Testis (tissue), 2 donors: ENCODE results near the gene GNB1L.

ENCODE experiments used
- CTCF ChIP-seq, 3 experiments: fragments of 450-650 bp in 2 of 3; fragments of 200-600 bp in 1 of 3; sonication (generic) in 1 of 3; IDR thresholded peaks; one replicate each; pipeline ENCODE4 v1.5.1; 2016 to 2019; ENCODE audit warnings: antibody characterized with exemption in 3 of 3, mild to moderate bottlenecking in 2 of 3, moderate library complexity in 1 of 3
- POLR2A ChIP-seq: fragments of 450-650 bp; IDR thresholded peaks from one replicate; pipeline ENCODE4 v1.6.1; 2017; ENCODE audit warnings: antibody characterized with exemption, mild to moderate bottlenecking, moderate library complexity

- no peak for TF ChIP-seq CTCF (IDR thresholded peaks at IDR 0.05)
- TF ChIP-seq POLR2A = no peak
Measured at GRCh38 chr22:19734837-19735382, 119.8 kb downstream of the GNB1L start.
